GM10248 (cell line): Measurements from ENCODE around the gene ZFYVE26.
"Not testable (repeated sequence)": the region's sequence is repeated elsewhere in the genome, so short reads cannot be mapped to it uniquely, and the experiment has no call there.

Experiments
- CTCF ChIA-PET: fragments of 300-600 bp; sonication (Branson Sonifier 250); formaldehyde crosslinking; extraction: SDS; loops from one replicate; lab custom pipeline; 2021; ENCODE audit warnings: antibody characterized with exemption; lab: Yijun Ruan, JAX
- POLR2A ChIA-PET: fragments of 350-650 bp; sonication (Branson Sonifier 250); formaldehyde crosslinking; extraction: SDS; loops from one replicate; lab custom pipeline; 2020; ENCODE audit warnings: antibody characterized with exemption; lab: Yijun Ruan, JAX
- DNase-seq: peaks from one replicate; pipeline ENCODE4 v3.0.0; 2012; ENCODE audit errors: extremely low spot score
- CTCF ChIP-seq: IDR thresholded peaks from 2 replicates; pipeline ENCODE4 v1.5.1; 2012; ENCODE audit warnings: mild to moderate bottlenecking, low read depth; ENCODE audit errors: extremely low read depth, missing control alignments, control extremely low read depth

Gene ZFYVE26

GRCh38 chr14:67705211-67705610 is 111.2 kb downstream of the ZFYVE26 start:
- ChIA-PET POLR2A (no interaction called here), CTCF (interaction anchor here (0.6 to 11.7 kb wide), 38 partner anchors 9 to 1346 kb away, joined by 3 to 313 read pairs (median 8); partner anchors contain the start of genes ARG2, PIGH, PLEKHH1 and RDH11)
- DNase-seq, result no peak
- no peak for TF ChIP-seq CTCF

DNA sequence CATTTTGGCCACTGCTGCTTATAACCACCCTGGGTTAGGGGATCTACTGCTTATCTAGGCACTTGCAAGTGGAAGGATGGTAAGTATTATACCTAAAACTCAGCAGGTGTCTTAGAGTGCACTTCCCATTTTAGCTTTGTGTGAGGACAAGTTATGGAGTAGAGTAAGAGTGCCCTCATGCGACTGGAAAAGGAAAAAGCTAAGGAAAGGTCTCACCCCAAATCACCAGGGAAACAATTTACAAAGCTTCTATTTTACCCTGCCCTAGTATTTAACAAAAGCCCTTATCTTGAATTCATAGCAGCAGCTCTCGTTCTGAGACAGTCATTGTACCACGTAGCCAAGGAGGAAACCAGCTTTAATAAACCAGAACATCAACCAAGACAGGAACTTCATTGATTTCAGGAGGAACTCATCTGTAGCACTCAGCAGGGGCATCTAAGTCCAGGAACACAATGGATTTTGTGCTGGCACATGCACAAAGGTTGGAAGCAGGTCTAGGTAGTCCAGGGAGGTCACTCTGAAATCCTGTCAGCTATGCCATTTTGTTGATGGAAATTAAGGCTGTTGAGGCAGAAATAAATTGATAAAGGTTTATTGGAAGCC is 111.8 kb downstream of the ZFYVE26 start:
- ChIA-PET POLR2A (no interaction called here), CTCF (interaction anchor here (0.6 to 11.7 kb wide), 61 partner anchors 9 to 1744 kb away, joined by 3 to 313 read pairs (median 4); partner anchors contain the start of genes ARG2, ATP6V1D, PIGH and PLEKHH1)
- peak; percentile 67 for DNase-seq
- peak; percentile 72 for TF ChIP-seq CTCF

GRCh38 chr14:67703997-67704396 is 112.4 kb downstream of the ZFYVE26 start:
- POLR2A ChIA-PET, result no interaction called here
- no peak for TF ChIP-seq CTCF
- DNase-seq, result no peak
- CTCF ChIA-PET, result interaction anchor here (0.7 to 11.7 kb wide), 59 partner anchors 10 to 1743 kb away, joined by 3 to 313 read pairs (median 5); partner anchors contain the start of genes ARG2, ATP6V1D, PIGH and PLEKHH1

- POLR2A ChIA-PET, DNase-seq: not testable (repeated sequence)
- CTCF ChIA-PET, result interaction anchor here (1.0 to 11.7 kb wide), 6 partner anchors 8 to 274 kb away, joined by 3 to 313 read pairs (median 56); partner anchors contain the start of genes RDH11 and VTI1B
Observed at GRCh38 chr14:67701492-67701891, 114.9 kb downstream of the ZFYVE26 start, which contains the start of gene RDH12. TSS of gene RDH12 (plus strand) at chr14:67701886. CDS start at chr14:67722643, 20,757 bp downstream.

GRCh38 chr14:67698179-67698578 is 118.2 kb downstream of the ZFYVE26 start:
- ChIA-PET POLR2A (no interaction called here), CTCF (interaction anchor here (0.5 to 11.7 kb wide), 7 partner anchors 15 to 116 kb away, joined by 3 to 313 read pairs (median 4); partner anchors contain the start of gene PIGH)
- no peak for DNase-seq
- no peak for TF ChIP-seq CTCF

DNA sequence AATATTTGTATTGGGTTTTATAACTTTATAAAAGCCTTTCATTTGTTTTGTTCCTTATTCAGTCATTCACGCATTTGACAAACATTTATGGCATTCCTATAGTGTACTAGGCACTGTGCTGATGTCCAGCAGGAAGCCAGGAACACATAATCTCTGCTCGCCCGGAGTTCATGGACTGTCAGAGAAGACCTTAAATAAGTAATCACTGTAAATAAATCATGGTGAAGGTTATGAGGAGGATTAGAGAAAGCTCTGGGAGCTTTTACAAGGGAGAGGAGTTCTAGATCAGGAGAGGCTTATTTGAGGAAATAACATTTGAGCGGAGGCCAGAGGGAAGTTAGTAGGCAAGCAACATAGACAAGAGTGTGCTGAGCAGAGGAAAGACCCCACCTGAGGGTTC is 119.4 kb downstream of the ZFYVE26 start:
- no peak for DNase-seq
- POLR2A ChIA-PET, result no interaction called here
- no peak for TF ChIP-seq CTCF
- CTCF ChIA-PET, result interaction anchor here (1.3 to 11.7 kb wide), 4 partner anchors 16 to 115 kb away, joined by 4 to 313 read pairs (median 5); partner anchors contain the start of gene PIGH
